Measurements from ENCODE around the gene OAS2. TPM values are rescaled to one million over a fixed set of nuclear protein-coding genes. Genes with fewer than 3 reads are reported as not detected.
A peak's percentile ranks its signal among the peaks of the same experiment; 100 is the strongest.
"Not testable (repeated sequence)": the region's sequence is repeated elsewhere in the genome, so short reads cannot be mapped to it uniquely, and the experiment has no call there.

OAS2 gene
- total RNA-seq, 1 donor from 2014 or later: 3.7 TPM

DNA sequence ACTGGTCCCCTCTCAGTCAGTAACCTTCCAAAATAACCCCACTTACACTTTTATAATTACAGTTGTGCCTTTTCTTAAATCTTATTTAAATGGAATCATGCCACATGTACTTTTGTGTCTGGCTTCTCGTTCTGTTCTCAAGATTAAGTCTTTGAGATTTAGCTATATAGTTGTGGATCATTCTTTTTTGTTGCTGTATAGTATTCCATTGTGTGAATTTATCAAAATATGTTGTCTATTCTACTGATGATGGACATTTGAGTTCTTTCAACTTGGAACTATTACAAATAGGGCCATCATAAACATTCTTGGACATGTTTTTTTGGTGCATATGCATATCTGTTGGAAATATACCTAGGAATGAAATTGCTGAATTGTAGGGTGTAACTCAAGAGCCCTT is 31.0 kb upstream of the OAS2 start:
- intact Hi-C loops (cut with DNase I): no loop called here
- no peak for ATAC-seq (ENCODE audit: poor library complexity)
- DNase-seq: no peak

DNA sequence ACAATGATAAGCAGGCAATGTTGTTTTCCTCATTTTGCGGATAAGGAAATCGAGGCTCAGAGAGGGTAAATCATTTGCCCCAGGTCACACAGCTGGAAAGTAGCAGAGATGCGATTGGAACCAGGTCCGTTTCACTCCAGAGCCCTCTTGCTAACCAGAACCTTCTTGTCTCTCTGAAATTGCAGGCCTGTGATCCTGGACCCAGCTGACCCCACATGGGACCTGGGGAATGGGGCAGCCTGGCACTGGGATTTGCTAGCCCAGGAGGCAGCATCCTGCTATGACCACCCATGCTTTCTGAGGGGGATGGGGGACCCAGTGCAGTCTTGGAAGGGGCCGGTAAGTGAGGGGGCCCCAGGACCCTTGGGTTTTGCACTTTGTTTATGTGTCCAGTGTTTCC is 30.6 kb upstream of the OAS2 start:
- ATAC-seq (ENCODE audit: poor library complexity) (no peak), DNase-seq (no peak)
- intact Hi-C loops (cut with DNase I): no loop called here

DNA sequence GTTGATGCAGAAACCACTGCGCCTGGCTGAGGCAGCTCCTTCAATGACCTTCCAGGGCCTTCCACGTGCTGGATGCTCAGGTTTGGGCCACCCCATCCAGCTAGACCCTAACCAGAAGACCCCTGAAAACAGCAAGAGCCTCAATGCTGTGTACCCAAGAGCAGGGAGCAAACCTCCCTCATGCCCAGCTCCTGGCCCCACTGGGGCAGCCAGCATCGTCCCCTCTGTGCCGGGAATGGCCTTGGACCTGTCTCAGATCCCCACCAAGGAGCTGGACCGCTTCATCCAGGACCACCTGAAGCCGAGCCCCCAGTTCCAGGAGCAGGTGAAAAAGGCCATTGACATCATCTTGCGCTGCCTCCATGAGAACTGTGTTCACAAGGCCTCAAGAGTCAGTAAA is 29.5 kb upstream of the OAS2 start:
- DNase-seq: no peak
- ATAC-seq (ENCODE audit: poor library complexity): no peak
- intact Hi-C loops (cut with DNase I): no loop called here

DNA sequence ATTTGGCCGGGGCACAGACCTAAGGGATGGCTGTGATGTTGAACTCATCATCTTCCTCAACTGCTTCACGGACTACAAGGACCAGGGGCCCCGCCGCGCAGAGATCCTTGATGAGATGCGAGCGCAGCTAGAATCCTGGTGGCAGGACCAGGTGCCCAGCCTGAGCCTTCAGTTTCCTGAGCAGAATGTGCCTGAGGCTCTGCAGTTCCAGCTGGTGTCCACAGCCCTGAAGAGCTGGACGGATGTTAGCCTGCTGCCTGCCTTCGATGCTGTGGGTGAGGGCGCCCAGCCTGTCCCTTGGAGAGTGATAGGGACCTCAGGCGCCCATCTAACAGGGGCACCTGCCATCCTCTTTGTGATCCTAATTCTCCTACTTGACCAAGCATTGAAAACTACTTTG is 27.6 kb upstream of the OAS2 start:
- DNase-seq: no peak
- no peak for ATAC-seq (ENCODE audit: poor library complexity)
- intact Hi-C loops (cut with DNase I): no loop called here

DNA sequence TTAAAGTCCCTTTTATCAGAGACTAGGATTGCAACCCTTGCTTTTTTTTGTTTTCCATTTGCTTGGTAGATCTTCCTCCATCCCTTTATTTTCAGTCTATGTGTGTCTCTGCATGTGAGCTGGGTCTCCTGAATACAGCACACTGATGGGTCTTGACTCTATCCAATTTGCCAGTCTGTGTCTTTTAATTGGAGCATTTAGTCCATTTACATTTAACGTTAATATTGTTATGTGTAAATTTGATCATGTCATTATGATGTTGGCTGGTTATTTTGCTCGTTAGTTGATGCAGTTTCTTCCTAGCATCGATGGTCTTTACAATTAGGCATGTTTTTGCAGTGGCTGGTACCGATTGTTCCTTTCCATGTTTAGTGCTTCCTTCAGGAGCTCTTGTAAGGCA is 21.2 kb upstream of the OAS2 start:
- intact Hi-C loops (cut with DNase I); DNase-seq; ATAC-seq (ENCODE audit: poor library complexity): not testable (repeated sequence)

DNA sequence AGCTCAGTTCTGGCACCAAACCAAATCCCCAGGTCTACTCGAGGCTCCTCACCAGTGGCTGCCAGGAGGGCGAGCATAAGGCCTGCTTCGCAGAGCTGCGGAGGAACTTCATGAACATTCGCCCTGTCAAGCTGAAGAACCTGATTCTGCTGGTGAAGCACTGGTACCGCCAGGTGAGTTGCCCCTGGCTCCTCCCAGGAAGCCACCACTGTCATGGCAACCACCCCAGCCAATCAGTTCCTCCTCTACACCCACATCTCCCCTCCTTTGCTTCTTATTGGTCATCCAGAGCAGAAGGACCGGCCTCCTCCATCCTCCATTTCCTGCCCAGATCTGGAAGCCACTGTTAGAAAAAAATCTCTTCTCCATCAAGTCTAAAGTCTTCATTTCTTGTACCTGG is 17.2 kb upstream of the OAS2 start:
- no peak for ATAC-seq (ENCODE audit: poor library complexity)
- DNase-seq: no peak
- intact Hi-C loops (cut with DNase I): no loop called here

DNA sequence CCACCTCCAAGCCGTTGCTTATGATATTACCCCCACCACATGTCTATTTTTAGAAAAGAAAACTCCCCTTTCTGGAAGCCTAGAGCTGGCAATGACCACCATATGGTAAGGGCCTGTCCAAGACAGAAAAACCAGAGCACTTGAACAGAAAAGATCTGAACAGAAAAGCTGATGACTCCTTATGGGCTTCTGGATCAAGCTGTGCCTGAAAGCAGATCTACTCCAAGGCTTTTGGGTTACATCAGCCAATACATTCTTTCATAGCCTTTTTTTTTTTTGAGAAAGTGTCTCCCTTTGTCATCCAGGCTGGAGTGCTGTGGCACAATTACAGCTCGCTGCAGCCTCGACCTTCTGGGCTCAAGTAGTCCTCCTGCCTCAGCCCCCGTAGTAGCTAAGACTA is 16.8 kb upstream of the OAS2 start:
- DNase-seq: no peak
- ATAC-seq (ENCODE audit: poor library complexity): no peak
- intact Hi-C loops (cut with DNase I): no loop called here

DNA sequence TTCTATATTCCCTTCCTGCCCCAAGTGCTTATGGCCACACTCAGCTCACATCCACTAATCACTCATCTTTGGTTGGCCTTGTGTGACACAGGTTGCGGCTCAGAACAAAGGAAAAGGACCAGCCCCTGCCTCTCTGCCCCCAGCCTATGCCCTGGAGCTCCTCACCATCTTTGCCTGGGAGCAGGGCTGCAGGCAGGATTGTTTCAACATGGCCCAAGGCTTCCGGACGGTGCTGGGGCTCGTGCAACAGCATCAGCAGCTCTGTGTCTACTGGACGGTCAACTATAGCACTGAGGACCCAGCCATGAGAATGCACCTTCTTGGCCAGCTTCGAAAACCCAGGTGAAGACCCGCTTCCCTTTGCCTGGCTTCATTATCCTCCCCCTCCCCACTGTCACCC is 15.8 kb upstream of the OAS2 start:
- intact Hi-C loops (cut with DNase I): no loop called here
- DNase-seq (no peak), ATAC-seq (ENCODE audit: poor library complexity) (no peak)

DNA sequence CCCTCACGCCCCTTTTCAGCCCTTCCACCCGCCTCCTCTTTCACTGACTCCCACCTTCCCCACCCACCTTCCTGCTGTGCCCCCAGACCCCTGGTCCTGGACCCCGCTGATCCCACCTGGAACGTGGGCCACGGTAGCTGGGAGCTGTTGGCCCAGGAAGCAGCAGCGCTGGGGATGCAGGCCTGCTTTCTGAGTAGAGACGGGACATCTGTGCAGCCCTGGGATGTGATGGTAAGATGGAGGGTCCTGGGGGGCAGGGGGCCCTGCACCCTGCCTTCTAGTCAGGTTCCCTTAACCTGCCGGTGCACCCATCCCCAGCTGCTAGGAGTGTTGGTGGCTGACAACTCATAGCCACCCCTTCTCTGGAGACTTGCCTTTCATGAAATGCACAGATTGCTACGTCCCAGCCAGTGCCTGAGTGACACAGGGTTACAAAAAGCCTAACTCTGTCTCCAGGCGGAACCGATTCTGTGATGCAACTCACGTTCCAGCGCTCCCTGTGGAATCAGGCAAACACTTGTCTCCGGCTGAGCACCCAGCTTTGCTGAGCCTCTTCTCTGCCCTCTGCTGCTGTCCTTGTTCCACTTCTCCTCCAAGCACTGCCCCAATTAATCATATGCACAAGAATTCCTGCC is 15.0 kb upstream of the OAS2 start:
- no peak for ATAC-seq (ENCODE audit: poor library complexity)
- DNase-seq: no peak
- intact Hi-C loops (cut with DNase I): no loop called here

DNA sequence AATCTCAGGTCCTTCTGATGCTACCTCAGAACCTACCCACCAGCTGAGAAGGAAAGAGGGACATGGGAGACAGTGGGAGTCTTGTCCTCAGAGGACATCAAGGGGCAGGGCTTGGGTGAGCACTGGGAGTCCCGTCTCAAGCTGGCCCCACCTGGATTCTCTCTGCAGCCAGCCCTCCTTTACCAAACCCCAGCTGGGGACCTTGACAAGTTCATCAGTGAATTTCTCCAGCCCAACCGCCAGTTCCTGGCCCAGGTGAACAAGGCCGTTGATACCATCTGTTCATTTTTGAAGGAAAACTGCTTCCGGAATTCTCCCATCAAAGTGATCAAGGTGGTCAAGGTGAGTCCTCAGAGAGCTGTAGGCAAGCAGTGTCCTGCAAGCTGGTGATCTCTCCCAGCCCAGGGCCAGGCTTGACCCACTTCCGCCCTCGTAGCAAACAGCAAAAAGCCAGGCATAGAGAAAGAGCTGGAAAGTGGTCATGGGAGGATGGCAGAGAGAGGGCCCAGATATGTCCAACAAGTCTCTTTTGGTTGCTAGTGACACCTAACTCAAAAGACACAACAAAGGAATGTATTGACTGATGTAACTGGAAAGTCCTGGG is 14.2 kb upstream of the OAS2 start:
- ATAC-seq (ENCODE audit: poor library complexity) (no peak), DNase-seq (no peak)
- intact Hi-C loops (cut with DNase I): no loop called here

DNA sequence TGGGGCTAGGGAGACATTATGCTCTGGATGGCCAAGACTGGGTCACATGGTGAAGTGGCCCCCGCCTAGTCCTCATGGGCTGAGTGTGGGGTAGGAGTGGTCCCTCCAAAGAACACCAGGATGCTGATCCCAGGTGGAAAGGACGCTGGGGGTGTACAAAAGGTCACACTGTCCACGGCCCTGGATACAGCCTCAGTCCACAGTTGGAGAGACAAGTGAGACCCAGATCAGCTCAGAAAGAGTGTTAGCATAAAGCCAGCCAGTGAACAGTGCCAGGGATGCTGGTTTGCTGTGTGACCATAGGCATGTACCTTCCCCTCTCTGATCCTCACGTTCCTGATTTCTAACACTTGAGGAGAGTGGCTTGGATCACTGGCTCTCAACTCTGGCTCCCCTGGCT is 13.4 kb upstream of the OAS2 start:
- no peak for DNase-seq
- ATAC-seq (ENCODE audit: poor library complexity): no peak

DNA sequence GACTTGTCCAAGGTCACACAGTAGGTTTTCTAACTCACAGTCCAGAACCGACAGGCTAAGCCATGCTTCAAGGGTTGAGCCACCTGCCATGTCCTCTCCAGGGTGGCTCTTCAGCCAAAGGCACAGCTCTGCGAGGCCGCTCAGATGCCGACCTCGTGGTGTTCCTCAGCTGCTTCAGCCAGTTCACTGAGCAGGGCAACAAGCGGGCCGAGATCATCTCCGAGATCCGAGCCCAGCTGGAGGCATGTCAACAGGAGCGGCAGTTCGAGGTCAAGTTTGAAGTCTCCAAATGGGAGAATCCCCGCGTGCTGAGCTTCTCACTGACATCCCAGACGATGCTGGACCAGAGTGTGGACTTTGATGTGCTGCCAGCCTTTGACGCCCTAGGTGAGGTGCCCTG is 12.7 kb upstream of the OAS2 start:
- no peak for ATAC-seq (ENCODE audit: poor library complexity)
- DNase-seq: no peak
- intact Hi-C loops (cut with DNase I): no loop called here

More for the DNA sequence above, 13.4 kb upstream of the OAS2 start:
- intact Hi-C loops (cut with DNase I): no loop called here

DNA sequence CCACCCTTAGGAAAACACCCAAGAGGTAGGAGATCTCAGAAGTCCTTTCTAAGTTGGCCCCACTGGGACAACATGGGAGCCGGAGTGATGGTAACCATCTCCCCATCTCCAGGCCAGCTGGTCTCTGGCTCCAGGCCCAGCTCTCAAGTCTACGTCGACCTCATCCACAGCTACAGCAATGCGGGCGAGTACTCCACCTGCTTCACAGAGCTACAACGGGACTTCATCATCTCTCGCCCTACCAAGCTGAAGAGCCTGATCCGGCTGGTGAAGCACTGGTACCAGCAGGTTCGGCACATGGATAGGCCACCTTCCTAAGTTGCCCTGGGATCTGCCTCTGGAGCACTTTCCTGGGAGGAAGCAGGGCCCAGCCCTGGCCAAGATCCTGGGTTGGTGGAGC is 11.0 kb upstream of the OAS2 start:
- DNase-seq: no peak
- no peak for ATAC-seq (ENCODE audit: poor library complexity)
- intact Hi-C loops (cut with DNase I): no loop called here

DNA sequence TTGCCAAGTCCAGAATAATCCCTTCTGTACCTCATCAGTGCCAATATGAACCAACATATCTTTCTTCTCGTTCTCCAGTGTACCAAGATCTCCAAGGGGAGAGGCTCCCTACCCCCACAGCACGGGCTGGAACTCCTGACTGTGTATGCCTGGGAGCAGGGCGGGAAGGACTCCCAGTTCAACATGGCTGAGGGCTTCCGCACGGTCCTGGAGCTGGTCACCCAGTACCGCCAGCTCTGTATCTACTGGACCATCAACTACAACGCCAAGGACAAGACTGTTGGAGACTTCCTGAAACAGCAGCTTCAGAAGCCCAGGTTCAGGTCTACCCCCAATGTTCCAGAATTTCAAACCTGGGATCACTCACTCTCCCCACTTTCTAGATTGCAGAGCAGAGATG is 10.5 kb upstream of the OAS2 start:
- intact Hi-C loops (cut with DNase I): no loop called here
- no peak for ATAC-seq (ENCODE audit: poor library complexity)
- no peak for DNase-seq

DNA sequence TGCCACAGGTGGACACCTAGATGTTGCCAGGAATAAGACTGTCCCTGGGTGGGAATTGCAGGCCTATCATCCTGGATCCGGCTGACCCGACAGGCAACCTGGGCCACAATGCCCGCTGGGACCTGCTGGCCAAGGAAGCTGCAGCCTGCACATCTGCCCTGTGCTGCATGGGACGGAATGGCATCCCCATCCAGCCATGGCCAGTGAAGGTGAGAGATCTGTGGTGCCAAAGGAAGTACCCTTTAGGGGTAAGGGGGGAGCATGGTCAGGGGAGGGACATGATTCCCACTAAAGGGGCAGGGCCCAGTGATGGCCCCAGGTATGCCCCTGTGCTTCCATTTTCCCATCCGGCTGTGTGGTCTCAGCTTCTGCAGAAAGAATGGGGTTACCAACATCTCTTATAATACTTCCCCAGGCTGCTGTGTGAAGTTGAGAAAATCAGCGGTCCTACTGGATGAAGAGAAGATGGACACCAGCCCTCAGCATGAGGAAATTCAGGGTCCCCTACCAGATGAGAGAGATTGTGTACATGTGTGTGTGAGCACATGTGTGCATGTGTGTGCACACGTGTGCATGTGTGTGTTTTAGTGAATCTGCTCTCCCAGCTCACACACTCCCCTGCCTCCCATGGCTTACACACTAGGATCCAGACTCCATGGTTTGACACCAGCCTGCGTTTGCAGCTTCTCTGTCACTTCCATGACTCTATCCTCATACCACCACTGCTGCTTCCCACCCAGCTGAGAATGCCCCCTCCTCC is 8.6 kb upstream of the OAS2 start:
- ATAC-seq (ENCODE audit: poor library complexity) (no peak), DNase-seq (no peak)
- intact Hi-C loops (cut with DNase I): no loop called here

DNA sequence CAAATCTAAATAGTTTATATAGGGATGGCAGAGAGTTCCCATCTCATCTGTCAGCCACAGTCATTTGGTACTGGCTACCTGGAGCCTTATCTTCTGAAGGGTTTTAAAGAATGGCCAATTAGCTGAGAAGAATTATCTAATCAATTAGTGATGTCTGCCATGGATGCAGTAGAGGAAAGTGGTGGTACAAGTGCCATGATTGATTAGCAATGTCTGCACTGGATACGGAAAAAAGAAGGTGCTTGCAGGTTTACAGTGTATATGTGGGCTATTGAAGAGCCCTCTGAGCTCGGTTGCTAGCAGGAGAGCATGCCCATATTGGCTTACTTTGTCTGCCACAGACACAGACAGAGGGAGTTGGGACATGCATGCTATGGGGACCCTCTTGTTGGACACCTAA is 7.9 kb upstream of the OAS2 start:
- ATAC-seq (ENCODE audit: poor library complexity): no peak
- intact Hi-C loops (cut with DNase I): no loop called here
- DNase-seq: no peak

DNA sequence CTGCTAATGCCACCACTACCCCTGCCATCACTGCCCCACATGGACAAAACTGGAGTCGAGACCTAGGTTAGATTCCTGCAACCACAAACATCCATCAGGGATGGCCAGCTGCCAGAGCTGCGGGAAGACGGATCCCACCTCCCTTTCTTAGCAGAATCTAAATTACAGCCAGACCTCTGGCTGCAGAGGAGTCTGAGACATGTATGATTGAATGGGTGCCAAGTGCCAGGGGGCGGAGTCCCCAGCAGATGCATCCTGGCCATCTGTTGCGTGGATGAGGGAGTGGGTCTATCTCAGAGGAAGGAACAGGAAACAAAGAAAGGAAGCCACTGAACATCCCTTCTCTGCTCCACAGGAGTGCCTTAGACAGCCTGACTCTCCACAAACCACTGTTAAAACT is 7.1 kb upstream of the OAS2 start:
- ATAC-seq (ENCODE audit: poor library complexity) (peak; percentile 18), DNase-seq (peak; percentile 60)
- intact Hi-C loops (cut with DNase I): no loop called here

DNA sequence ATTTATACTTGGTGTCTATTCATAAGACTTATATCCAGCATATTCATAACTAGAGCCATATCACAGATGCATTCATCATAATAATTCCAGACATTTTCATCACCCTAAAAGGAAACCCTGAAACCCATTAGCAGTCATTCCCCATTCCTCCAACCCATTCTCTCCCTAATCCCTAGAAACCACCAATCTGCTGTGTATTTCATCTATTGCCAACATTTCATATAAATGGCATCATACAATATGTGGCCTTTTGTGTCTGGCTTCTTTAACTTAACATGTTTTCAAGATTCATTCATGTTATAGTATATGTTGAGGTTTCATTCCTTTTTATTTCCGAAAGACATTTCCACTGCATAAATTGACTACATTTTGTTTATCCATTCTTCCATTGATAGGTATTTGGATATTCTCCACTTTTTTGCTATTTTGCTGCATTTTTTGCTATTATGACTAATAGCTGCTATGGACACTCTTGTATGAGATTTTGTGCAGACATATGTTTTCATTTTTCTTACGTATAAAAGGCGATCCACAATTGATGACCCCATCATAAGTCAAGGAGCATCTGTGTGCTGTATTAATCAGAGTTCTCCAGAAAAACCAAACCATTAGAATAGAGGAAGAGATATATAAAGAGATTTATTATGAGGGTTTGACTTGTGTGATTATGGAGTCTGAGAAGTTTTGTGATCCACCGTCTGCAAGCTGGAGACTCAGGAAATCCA is 5.1 kb upstream of the OAS2 start:
- DNase-seq (no peak), ATAC-seq (ENCODE audit: poor library complexity) (no peak)
- intact Hi-C loops (cut with DNase I): no loop called here

DNA sequence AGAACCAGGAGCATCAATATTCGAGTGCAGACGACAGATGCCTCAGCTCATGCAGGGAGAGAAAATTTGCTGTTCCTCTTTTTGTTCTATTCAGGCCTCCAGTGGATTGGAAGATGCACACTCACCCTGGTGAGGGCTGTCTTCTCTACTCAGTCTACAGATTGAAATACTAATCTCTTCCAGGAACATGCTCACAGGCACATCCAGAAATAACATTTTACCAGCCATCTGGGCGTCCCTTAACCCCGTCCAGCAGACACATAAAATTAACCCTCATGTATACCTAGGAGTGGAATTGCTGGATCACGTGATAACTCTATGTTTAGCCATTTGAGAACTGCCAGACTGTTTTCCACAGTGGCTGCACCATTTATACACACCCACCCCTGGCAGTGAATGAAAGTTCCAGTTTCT is 4.5 kb upstream of the OAS2 start:
- ATAC-seq (ENCODE audit: poor library complexity): no peak
- intact Hi-C loops (cut with DNase I): no loop called here
- no peak for DNase-seq

DNA sequence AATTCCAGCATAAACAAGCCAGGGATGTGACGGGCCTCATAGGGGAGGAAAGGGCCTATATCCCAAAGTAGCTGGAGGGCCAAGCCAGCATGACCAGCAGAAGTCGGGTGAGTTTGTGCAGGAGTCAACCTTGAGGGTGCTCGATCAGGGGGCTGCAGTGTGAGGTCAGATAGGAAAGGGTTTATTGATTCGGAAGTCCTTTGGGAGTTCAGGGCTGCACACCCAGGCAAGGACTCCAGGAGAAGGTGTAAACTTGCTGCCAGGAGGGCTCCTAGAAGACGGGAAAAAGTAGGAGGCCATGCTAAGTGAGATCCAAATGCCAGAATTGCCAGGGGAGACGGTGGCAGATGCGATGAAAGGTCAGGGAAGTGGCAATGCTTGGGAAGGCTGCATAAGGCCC is 3.4 kb upstream of the OAS2 start:
- no peak for ATAC-seq (ENCODE audit: poor library complexity)
- intact Hi-C loops (cut with DNase I): no loop called here
- DNase-seq: no peak
